NCI-H345 treated with DMSO at 0.1 percent for 48 hours (cell line): ENCODE results near the gene DGCR2.
"Not testable (repeated sequence)": the region's sequence is repeated elsewhere in the genome, so short reads cannot be mapped to it uniquely, and the experiment has no call there.

Source experiments
- DNase-seq: peaks from one replicate; lab custom pipeline; 2025; ENCODE audit not compliant: unreplicated experiment; lab: John Stamatoyannopoulos, UW

Gene DGCR2

DNA sequence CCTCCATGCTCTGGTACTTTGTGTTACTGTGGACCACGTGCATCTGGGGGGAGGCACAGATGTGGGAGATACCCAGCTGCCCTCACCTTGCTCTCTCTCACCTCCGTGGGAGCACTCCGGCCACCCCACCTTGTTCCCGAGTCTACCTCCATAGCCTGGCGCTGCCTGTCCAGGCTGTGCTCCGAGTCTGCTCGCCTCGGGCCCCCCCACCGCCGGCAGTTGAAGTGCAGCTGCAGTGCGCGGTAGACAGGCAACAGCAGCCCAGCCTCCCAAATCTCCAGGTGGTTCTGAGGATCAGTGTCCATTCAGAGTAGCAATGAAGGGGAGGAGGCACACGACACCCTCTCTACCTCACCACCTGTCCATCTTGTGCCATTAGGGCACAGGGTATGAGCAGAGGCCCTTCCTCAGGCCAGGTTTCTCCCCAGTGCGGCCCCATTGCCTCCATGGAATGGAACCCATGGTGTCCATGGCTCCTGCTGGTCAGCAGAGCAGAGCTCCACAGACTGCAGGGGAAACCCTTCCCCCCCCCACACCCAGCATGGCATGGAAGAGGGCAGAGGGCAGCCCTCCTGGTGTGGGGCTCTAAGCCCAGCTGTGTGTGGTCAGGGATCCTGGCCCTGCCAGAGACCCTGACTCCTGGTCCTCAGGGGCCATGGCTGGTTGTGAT is 89.2 kb downstream of the DGCR2 start:
- DNase-seq: not testable (repeated sequence)

DNA sequence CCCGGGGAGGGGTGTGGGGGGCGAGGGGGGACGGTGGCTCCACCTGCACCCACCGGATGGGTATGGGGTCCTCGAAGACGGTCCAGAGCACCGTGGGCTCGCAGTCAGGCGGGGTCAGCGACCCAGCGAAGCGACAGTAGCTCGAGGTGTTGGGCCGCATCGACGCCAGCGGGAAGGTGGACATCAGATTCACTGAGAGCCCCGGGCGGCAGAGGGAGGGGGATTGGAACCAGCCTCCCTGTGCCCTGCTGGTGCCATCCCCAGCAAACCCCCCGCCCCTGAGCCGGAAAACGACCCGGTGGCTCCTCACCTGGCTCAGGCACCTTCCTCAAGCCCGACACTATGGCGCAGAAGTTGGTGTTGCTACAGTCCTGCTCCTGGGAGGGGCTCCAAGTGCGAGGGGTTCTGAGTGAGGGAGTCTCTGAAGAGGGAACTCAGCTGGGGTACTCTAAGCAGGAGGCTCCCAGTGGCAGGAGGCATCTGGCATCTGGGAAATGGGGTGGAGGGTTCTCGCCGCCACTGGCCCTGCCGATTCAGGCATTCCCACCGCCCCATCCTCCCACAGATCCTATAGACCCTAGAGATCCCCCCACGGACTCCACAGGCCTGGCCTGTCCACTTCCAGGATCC is 89.9 kb downstream of the DGCR2 start:
- DNase-seq: not testable (repeated sequence)

DNA sequence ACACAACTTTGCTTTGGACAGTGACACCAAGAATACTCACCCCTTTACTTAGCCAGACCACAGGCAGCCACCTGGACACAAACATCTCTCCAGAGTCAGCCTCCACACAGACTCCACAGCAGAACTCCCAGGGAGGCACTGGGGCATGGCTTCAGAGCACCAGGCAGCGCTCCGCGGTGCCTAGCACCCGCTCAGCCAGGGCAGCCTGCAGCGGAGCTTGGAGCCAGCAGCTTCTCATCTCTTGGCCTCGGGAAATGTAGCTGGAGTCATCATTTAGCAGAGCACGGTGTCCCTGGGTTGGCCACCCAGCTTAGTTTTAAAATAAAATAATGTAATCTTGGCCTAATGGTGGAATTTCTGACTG is 91.3 kb downstream of the DGCR2 start:
- DNase-seq: not testable (repeated sequence)

DNA sequence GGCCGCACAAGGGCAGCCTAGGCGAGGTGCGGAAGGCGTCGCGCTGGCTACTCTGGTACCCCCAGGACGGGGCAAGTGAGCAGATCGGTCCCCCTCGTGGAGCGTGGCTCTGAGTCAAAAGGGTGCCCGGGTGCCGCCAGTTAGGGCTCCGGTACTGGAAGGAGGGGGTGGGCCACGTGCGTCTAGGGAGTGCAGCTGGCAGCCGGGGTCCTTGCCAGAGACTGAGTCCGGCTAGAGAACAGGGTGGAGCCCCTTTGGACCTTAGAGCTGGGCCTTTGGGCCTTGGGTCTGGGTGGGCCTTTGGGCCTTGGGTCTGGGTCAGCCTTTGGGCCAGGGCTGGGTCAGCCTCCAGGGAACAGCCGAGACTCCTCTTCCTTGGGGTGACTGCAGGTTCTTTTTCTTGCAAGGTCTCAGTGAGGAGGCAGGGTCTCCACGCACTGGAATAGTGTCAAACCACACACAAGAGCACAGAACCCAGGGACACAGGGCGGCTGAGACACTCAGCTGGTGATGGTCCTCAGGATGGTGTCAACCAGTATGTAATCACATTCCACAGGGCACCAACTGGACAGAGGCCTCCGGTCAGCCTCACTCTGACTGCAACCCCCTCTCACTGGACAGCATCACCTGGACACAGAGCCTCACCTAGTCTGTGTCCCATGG is 91.9 kb downstream of the DGCR2 start:
- DNase-seq: not testable (repeated sequence)

DNA sequence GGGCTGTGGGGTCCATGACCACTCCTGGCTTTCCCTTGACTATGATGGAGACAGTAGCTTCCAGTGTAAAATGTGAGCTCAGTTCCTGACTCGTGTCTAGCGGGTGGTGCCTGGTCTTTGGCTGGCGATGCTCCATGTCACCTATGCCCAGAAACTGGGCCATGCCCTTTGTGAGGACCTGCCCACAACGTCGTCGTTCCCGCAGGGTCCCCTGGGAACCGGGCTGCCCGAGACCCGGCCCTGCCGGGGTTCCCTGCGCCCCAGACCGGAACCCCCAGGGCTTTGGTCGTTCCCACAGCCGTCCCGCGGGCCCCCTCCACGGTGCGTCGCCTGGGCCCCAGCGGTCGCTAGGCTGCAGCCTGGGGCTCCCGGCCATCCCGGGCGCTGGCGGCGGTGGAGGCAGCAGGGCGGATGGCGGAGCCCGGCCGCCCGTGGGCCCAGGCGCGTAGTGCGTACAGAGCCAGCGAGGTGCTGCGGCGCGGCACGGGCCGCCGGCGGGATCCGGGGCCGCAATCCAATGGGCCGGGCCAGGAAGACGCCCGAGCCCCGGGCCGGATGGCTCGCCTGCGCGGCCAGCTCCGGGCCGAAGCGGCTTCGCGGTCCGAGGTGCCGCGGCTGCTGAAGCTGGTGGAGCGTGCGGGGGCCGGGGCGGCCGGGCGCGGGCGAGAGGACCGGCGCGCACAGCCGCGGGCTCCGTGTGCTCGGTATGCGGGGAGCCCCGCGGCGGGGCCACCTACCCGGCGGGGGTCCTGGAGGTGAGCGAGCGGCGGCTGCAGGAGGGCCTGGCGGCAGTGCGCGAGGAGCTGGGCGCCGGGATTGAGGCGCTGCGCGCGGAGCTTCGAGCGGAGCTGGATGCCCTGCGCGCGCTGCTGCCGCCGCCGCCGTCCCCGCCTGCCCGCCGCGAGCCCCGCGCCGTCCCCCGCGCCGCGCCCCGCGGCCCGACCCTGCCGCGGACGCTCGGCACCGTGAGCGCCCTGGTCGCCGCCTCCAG is 92.8 kb downstream of the DGCR2 start:
- DNase-seq: not testable (repeated sequence)

DNA sequence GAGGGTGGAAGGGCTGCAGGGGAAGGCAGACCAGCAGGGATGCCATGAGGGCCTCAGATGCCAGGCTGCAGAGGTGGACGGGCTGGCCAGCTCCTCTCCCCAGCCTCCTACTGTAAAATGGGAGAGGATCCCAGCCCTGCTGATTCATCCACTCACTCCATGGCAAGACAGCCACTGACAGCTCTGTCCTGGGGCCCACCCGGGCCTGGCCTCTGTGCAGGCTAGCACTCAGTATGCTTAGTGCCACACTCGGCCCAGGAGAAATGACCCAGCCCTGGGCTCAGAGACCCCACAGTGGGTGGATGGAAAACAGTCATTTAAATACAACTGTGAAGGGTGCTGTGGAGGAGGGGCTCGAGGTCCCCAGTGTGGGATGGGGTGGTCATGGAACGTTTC is 94.2 kb downstream of the DGCR2 start:
- DNase-seq: not testable (repeated sequence)

DNA sequence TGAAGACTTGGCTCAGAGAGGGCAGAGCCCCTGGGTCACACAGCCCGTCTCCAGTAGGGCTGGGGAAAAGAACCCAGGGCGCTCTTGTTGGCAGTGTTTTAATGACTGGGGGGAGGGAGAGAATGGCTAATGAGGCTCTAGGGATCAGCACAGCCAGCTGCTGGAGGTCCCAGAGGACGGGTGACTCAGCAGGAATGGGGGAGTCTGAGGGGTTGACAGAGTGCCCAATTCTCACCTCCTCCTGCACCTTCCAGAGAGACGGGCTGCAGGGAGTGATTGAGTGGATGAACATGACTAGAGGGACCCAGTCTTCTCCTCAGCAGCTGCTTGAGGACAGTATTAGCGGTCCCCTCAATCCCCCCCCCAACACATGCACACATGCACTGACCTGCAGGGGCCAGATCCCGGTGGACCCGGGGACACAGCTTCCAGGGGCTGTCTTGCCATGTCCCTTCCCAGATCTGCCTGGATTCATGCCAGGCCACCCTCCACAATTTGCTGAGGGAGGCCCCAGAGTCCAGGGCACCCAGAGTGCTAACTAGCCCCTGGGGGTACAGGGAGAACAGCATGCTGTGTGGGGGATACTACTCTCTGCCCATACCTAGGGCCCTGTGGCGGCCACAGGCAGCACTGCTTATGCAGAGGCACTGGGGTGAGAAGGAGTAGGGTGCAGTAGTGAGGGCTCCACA is 94.7 kb downstream of the DGCR2 start:
- DNase-seq: not testable (repeated sequence)

DNA sequence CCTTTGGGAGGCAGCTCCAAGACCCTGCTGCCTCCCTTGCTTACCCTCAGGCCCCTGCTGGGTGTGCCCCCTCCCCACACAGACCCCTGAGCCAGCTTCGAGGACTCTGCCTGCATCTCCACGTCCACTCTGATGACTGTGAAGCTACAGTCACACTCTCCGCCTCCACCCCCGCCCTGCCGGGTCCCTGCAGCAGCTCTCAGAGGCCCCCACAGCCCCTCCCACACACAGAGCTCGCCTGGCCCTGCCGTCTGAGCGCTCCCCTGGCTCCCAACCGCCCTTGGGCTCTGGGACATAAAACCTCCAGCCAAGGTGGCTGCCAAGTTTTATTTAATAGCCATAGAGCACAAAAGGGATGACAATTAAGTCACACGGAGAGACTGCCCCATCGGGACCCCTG is 96.1 kb downstream of the DGCR2 start:
- DNase-seq: not testable (repeated sequence)

DNA sequence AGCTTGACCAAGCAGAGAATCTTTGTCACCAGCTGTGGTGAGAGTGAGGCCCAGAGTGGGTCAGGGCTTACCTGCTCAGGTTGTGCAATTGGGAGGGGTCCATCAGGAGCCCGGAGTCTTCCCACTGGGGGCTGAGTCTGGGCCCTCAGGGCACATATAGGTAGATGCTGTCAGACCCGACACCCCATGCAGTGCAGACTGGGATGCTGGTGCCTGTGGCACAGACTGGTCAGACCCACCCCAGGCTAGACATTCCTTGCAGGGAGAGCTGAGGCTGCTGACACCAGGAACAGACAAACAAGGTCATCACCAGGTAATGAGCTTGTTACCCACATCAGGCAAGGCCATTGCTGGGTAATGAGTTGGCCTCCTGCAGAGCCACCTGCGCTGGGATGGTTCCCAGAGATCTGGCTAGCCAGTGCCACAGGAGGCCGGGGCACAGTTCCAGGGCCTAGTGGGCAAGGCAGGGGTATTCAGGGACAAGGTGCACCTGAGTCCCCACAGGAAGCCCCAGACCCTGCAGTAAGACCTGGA is 97.2 kb downstream of the DGCR2 start:
- DNase-seq: not testable (repeated sequence)

DNA sequence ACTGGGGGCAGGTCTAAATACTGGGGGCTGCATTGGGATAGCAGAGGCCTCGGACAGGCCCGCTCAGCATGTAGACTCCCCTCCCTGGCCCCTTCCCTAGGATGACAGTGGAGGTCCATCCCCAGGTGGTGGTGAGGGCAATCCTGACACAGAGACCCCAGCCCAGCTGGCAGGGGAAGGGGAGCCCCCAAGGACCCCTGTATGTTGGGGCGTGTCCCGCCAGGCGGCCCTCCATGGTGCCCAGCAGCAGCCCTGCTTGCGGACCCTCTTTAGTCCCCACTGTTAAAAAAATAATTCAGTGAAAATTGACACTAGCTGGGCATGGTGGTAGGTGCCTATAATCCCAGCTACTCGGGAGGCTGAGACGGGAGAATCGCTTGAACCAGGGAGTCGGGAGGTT is 98.3 kb downstream of the DGCR2 start:
- not testable (repeated sequence) for DNase-seq

DNA sequence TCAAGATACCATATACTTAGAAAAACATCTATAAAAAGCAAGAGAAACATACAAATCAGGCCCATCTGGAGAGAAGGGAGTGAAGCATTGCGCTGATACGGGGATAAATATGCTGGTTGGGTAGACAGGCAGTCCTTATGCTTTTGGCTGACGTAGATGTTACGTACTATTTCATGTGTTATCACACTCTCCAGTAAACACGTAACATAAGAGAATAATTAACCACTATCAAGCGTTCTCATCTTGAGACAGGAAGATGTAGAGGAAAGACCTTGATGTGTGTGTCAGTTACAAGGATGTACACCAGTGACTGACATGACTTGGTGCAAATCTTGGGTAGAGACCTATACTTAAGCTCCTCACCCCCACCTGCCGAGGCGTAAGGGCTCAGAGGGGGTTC is 99.5 kb downstream of the DGCR2 start:
- DNase-seq: no peak

DNA sequence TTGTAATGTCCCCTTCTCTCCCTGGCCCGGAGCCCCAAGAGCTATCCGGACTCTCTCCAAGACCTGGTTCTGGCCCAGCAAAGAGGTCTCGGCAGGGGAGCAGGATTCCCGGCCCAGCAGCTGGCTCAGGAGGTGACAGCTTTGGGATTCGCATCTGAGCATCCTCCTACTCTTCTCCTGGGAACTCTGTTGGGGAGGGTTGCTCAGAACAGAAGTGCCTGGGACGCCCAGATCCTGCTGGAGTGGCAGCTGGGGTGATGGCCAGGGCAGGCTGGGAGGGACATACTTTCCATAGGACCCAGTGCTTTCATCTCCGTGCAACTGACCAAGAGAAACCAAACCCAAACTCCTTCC is 102.6 kb downstream of the DGCR2 start:
- DNase-seq: no peak

DNA sequence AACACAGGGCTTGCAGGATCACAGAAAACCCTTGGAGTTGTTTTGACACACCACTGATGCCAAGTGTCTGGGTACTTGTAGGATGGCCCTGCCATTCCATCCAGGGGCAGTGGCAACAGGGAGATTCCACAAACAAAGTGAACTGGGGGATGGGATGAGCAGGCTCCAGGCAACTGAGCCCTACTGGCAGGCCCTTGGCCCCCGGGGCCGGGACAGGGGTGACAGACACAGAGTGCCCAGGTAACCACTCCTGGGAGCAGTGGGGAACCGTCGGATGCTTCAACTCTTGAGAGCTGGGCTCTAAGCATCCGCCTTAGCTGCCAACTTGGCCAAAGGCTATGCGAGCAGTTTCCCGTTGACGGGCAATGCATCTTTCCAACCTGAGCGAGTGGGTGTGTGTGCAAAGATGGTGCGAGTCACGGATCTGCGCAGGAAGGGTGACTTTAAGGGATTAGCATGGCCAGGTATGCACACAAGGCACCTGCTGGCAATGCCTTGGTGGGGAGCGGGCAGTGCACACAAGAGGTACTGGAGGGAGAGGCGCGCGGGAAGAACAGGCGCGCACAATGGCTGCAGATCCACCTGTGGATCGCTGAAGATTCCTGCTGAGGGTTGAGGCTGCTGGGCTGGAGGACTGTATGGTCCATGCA is 103.1 kb downstream of the DGCR2 start:
- DNase-seq: no peak

DNA sequence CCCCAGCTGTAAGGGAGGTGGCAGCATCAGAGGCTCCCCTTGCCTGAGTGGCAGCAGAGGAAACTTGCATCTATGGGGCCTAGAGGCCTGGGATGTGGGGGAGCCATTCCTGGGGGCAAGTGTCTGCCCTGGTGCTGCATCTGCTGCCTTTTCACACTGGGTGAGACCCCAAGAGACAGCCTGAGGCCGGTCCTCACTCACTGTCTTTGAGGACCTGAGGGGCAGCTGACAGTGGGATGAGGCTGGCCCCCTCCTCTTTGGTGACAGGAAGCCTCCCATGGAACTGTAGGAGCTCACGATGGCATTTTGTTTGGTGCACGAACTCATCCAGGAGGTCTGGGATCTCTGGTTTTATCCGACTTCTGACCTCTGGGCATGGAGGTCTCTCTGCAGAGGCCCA is 104.0 kb downstream of the DGCR2 start:
- no peak for DNase-seq

DNA sequence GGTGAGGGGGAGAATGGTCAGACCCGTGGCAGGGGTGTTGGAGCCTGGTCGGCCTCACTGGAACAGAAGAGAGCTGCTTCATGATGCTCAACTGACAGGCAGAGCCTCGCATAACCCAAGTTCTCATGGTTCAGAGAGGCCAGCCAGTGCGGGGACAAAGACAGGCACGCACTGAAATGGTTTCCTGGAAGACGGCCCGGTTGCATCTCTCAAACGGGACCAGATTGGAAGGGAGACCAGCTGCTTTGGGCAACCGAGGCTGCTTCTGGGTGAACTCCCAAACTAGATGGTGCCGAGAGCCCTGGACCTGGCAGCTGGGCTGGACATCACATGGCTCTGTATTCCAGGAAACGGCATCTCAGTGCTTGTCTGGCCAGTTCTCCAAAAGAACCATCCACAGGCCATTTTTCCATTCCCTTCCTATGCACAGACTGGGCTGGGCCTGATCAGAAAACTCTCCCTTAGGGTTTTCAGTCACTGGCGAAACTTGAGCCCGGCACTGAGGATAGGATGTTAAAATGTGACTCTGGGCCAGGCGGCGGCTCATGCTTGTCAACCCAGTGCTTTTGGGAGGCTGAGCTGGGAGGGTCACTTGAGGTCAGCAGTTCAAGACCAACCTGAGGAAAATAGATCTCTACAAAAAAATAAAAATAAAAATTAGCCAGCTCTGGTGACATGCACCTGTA is 106.0 kb downstream of the DGCR2 start:
- no peak for DNase-seq

DNA sequence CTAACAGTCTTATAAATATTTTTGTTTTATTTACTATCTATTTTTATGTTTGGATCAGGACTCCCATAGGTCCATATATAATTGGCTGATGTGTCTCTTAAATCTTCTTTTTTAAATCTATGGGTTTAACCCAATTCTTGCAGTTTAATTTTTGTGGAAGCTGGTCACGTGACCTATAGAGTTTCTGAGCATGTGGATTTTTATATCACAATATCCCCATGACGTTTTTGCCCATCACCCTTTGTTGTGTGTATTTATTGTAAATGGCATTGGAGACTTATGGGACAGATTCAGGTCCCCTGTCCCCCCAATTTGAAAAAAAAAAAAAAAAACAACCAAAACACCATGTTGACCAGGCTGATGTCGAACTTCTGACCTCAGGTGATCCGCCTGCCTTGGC is 107.3 kb downstream of the DGCR2 start:
- DNase-seq: no peak

DNA sequence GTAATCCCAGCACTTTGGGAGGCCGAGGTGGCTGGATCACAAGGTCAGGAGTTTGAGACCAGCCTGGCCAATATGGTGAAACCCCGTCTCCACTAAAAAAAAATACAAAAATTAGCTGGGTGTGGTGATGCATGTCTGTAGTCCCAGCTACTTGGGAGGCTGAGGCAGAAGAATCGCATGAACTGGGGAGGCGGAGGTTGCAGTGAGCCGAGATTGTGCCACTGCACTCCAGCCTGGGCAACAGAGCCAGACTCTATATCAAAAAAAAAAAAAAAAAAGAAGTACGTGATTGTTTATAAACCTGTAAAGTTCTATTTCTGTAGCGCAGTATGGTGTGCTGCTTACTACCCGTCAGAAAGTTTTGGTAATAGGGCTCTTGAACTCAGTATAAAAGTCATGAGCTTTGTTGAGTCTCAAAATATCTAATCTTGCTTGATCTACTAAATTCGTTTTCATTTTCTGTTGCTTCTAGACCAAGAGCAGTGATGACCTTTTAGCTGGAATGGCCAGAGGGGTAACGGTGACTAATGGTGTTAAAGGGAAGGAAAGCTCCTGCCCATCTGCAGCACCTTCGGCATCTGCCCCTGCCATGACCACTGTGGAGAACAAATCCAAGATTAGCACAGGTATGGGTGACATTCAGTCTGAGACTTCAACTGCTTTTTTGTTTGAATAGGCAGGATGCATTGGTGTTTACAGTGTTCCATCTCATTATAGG is 108.2 kb downstream of the DGCR2 start:
- not testable (repeated sequence) for DNase-seq

DNA sequence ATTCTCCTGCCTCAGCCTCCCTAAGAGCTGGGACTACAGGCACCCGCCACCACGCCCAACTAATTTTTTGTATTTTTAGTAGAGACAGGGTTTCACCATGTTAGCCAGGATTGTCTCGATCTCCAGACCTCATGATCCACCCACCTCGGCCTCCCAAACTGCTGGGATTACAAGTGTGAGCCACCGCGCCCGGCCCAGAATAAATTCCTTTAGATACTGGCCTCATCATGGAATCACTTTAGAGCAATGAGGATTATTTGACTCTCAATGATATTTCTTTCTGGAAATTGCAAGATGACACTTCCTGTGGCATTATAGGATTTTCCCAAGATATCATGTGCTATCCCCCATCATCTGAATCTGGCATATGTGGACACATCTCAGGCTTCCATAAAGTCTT is 108.8 kb downstream of the DGCR2 start:
- not testable (repeated sequence) for DNase-seq
